GM12878 (cell line): ENCODE data around the gene NHEJ1. TPM values are rescaled to one million over a fixed set of nuclear protein-coding genes. Genes with fewer than 3 reads are reported as not detected.

Experiments used
- ATAC-seq: fragments of 200-7000 bp; cut with Tn5 transposase; 3 replicates; pipeline ENCODE4 v1.9.1; 2020; ENCODE audit warnings: mild to moderate bottlenecking, moderate library complexity
- BruUV-seq: library from RNA; stranded (reverse); fragments of 400-500 nt; replicated peaks from 2 replicates; lab custom pipeline; 2021; lab: Mats Ljungman, UMichigan
- CTCF ChIA-PET: fragments of 300-600 bp; sonication (Branson Sonifier 250); formaldehyde crosslinking; extraction: SDS; loops from one replicate; lab custom pipeline; 2021; ENCODE audit warnings: inconsistent platforms; lab: Yijun Ruan, JAX
- POLR2A ChIA-PET: fragments of 350-600 bp; formaldehyde crosslinking; extraction: SDS; loops from one replicate; lab custom pipeline; 2021; ENCODE audit warnings: inconsistent platforms; lab: Charles Lee
- RAD21 ChIA-PET: fragments of 300-600 bp; sonication (Branson Sonifier 250); formaldehyde crosslinking; loops from one replicate; lab custom pipeline; 2023; ENCODE audit warnings: antibody characterized with exemption; ENCODE audit not compliant: unreplicated experiment; lab: Charles Lee
- SMC1A ChIA-PET: fragments of 300-600 bp; sonication (Branson Sonifier 250); formaldehyde crosslinking; loops from one replicate; lab custom pipeline; 2023; ENCODE audit not compliant: unreplicated experiment, uncharacterized antibody; lab: Charles Lee
- DNase-seq: peaks from one replicate; pipeline ENCODE4 v3.0.0-alpha.2; 2011; ENCODE audit warnings: low read depth, low spot score
- FAIRE-seq: peaks from 3 replicates; lab custom pipeline; 2011; peaks lifted over from hg19 to GRCh38; lab: Jason Lieb, UNC
- H2AFZ ChIP-seq: 2 replicates; pipeline ENCODE4 v1.6.0; 2011; ENCODE audit warnings: low read depth, low read length, control low read depth; ENCODE audit not compliant: control insufficient read depth
- H3K27ac ChIP-seq: 2 replicates; pipeline ENCODE4 v1.5.1; 2011; ENCODE audit warnings: control low read depth; ENCODE audit not compliant: control insufficient read depth, insufficient read depth
- H3K27me3 ChIP-seq, 2 experiments: replicated peaks in 1 of 2; 2 replicates each; pipeline versions ENCODE4 v1.6.0 to v1.6.1; 2011; ENCODE audit warnings: low read length in 1 of 2; ENCODE audit not compliant: control insufficient read depth in 2 of 2, insufficient read depth in 2 of 2
- H3K36me3 ChIP-seq, 2 experiments: 2 replicates each; pipeline ENCODE4 v1.5.1; 2011; ENCODE audit warnings: low read length in 1 of 2; ENCODE audit not compliant: control insufficient read depth in 2 of 2, insufficient read depth in 2 of 2
- H3K4me1 ChIP-seq: 2 replicates; pipeline ENCODE4 v1.6.1; 2011; ENCODE audit warnings: mild to moderate bottlenecking, low read length, moderate library complexity, mixed read lengths; ENCODE audit not compliant: control insufficient read depth, insufficient read depth
- H3K4me2 ChIP-seq: 2 replicates; pipeline ENCODE4 v1.6.0; 2011; ENCODE audit warnings: control low read depth; ENCODE audit not compliant: control insufficient read depth, insufficient read depth
- H3K4me3 ChIP-seq: fragments of 200-600 bp; sonication (generic); 2 replicates; pipeline ENCODE4 v1.5.1; 2016
- H3K79me2 ChIP-seq: 2 replicates; pipeline ENCODE4 v1.6.0; 2011; ENCODE audit warnings: low read length; ENCODE audit not compliant: control insufficient read depth, insufficient read depth
- H3K9ac ChIP-seq: 2 replicates; pipeline ENCODE4 v1.8.0; 2011; ENCODE audit warnings: low read length, control low read depth, mixed read lengths; ENCODE audit not compliant: control insufficient read depth, insufficient read depth
- H3K9me3 ChIP-seq: replicated peaks from 3 replicates; pipeline ENCODE4 v1.5.1; 2011; ENCODE audit warnings: mild to moderate bottlenecking, low read length; ENCODE audit not compliant: control insufficient read depth, insufficient read depth
- H4K20me1 ChIP-seq: 2 replicates; pipeline ENCODE4 v1.6.0; 2011; ENCODE audit not compliant: control insufficient read depth, insufficient read depth
- E4F1 ChIP-seq: fragments of 450-650 bp; IDR thresholded peaks from 2 replicates; pipeline ENCODE4 v1.6.1; 2018; ENCODE audit warnings: borderline replicate concordance, mild to moderate bottlenecking; ENCODE audit not compliant: partially characterized antibody
- IRF5 ChIP-seq: fragments of 450-650 bp; IDR thresholded peaks from 2 replicates; pipeline ENCODE4 v1.6.1; 2017; ENCODE audit warnings: borderline replicate concordance
- NFXL1 ChIP-seq: fragments of 450-650 bp; IDR thresholded peaks from 2 replicates; pipeline ENCODE4 v1.6.1; 2017; ENCODE audit warnings: antibody characterized with exemption, mild to moderate bottlenecking, borderline replicate concordance
- PAX5 ChIP-seq: IDR thresholded peaks from 2 replicates; pipeline ENCODE4 v1.6.1; 2011; ENCODE audit warnings: low read depth, low read length, borderline replicate concordance
- SMARCA5 ChIP-seq: fragments of 450-650 bp; IDR thresholded peaks from 2 replicates; pipeline ENCODE4 v1.6.1; 2017; ENCODE audit warnings: mild to moderate bottlenecking
- ZNF622 ChIP-seq: fragments of 450-650 bp; IDR thresholded peaks from 2 replicates; pipeline ENCODE4 v1.6.1; 2017; ENCODE audit warnings: mild to moderate bottlenecking, inconsistent platforms
- WGBS: methylation state at CpG from one replicate; pipeline ENCODE4 v1.1.6; 2016; ENCODE audit warnings: low lambda C conversion rate; ENCODE audit not compliant: insufficient replicate concordance, insufficient coverage; ENCODE audit errors: missing lambda C conversion rate; 5-methylcytosine and 5-hydroxymethylcytosine counted together
- in situ Hi-C: fragments of 300-500 bp; cut with MboI; formaldehyde crosslinking; loops from 9 replicates; pipeline ENCODE4 v1.14.3; 2018; ENCODE audit warnings: mixed read lengths
- intact Hi-C: fragments of 100-400 bp; cut with micrococcal nuclease; formaldehyde crosslinking; loops from one replicate; pipeline ENCODE4 v1.14.2; 2022; ENCODE audit not compliant: unreplicated experiment
- polyA plus RNA-seq, 11 experiments: library from polyadenylated mRNA; depleted of rRNA in 4 of 11; unstranded in 6 of 11; stranded (reverse) in 5 of 11; fragments of >200 nt; fragmentation: Nextera tagmentation in 4 of 11; fragmentation: Illumina TruSeq in 1 of 11; extraction: Ambion mirVana in 4 of 11; extraction: Trizol in 1 of 11; gene quantifications; 1 replicate in 1 of 11; 2 replicates in 10 of 11; pipeline versions ENCODE4 v1.2.1 to v1.2.3, GENCODE V29; 2011 to 2016; ENCODE audit warnings: inconsistent platforms in 2 of 11, missing spikeins in 2 of 11, low read depth in 1 of 11
- total RNA-seq, 4 experiments: library from RNA; depleted of rRNA in 3 of 4; stranded (reverse); fragments of >200 nt in 3 of 4; fragmentation: Illumina TruSeq in 1 of 4; extraction: Trizol in 1 of 4; gene quantifications; 2 replicates each; pipeline versions ENCODE4 v1.2.1 to v1.2.3, GENCODE V29; 2013 to 2021
- TF ChIP-seq, protein P1 (sequence below): fragments of 450-650 bp; formaldehyde crosslinking; IDR thresholded peaks from 2 replicates; pipeline ENCODE4 v1.5.0; 2022; ENCODE audit warnings: mild to moderate bottlenecking, missing genetic modification characterization
- TF ChIP-seq, protein P2 (sequence below): fragments of 450-650 bp; IDR thresholded peaks from 2 replicates; pipeline ENCODE4 v1.6.1; 2017; ENCODE audit warnings: mild to moderate bottlenecking, moderate library complexity

The NHEJ1 gene
- total and polyA plus RNA-seq, 10 of the 15 experiments (the other 5 are each of a cell fraction or from before 2014, with no cell fraction given) = 11.8 to 20.2 (median 17.0) TPM

DNA sequence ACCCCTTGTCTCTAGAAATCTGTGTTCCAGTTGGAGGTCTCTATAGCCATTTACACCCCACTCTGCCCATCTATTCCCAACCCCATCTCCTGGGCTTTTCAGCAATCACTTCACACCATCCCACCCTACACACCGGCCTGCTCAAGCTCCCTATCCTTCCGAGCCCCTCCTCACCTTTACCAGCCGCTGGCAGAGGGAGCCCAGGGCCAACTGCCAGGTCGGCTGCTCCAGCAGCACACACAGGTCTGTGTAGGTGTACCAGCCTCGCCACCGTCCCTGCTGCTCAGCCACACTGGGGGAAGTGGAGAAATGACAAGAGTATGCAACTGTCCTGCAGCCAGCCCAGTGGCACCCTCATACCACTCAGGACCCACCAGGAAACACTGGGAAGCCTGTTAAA lies 12.6 kb upstream of the NHEJ1 start:
- Histone ChIP-seq H3K27me3 (no peaks in the 10 kb centered on the region), H4K20me1 (no peaks in the 10 kb centered on the region), H3K4me3 (no peak overlapping the region), H3K4me2 (no peak overlapping the region), H2AFZ (no peak overlapping the region), H3K9me3 (no peaks in the 10 kb centered on the region), H3K4me1 (no peaks in the 10 kb centered on the region; the same call in 1 of the 2 replicates), H3K27ac (no peak overlapping the region), H3K9ac (no peak overlapping the region), H3K79me2 (peaks cover 19% of the 10 kb centered on the region)
- CTCF ChIA-PET = interaction anchor here (0.5 to 5.6 kb wide), 6 partner anchors 11 to 344 kb away, joined by 3 to 48 read pairs (median 4); partner anchors contain the start of gene DNAJB2
- SMC1A ChIA-PET = interaction anchor here (0.7 to 1.4 kb wide), 4 partner anchors 16 to 122 kb away, joined by 3 to 6 read pairs (median 3); partner anchors contain the start of gene DNAJB2
- POLR2A ChIA-PET = interaction anchor here (5.0 kb wide), 1 partner anchor 34 kb away, joined by 47 read pairs; the partner anchor contains the start of gene ZFAND2B
- no peak for ATAC-seq
- no TSS peak for BruUV-seq
- intact Hi-C loops (no loop called here), in situ Hi-C loops (loop anchor here (5.0 kb wide), 1 partner anchor 34 kb away; the partner anchor contains the start of gene ZFAND2B)
- WGBS = 71% methylated on average over 6 of the region's 6 CpGs
- no peak for FAIRE-seq
- DNase-seq = no peak
- TF ChIP-seq, protein P1, sequence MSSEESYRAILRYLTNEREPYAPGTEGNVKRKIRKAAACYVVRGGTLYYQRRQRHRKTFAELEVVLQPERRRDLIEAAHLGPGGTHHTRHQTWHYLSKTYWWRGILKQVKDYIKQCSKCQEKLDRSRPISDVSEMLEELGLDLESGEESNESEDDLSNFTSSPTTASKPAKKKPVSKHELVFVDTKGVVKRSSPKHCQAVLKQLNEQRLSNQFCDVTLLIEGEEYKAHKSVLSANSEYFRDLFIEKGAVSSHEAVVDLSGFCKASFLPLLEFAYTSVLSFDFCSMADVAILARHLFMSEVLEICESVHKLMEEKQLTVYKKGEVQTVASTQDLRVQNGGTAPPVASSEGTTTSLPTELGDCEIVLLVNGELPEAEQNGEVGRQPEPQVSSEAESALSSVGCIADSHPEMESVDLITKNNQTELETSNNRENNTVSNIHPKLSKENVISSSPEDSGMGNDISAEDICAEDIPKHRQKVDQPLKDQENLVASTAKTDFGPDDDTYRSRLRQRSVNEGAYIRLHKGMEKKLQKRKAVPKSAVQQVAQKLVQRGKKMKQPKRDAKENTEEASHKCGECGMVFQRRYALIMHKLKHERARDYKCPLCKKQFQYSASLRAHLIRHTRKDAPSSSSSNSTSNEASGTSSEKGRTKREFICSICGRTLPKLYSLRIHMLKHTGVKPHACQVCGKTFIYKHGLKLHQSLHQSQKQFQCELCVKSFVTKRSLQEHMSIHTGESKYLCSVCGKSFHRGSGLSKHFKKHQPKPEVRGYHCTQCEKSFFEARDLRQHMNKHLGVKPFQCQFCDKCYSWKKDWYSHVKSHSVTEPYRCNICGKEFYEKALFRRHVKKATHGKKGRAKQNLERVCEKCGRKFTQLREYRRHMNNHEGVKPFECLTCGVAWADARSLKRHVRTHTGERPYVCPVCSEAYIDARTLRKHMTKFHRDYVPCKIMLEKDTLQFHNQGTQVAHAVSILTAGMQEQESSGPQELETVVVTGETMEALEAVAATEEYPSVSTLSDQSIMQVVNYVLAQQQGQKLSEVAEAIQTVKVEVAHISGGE (CRISPR knock-in tag) = no peak
- TF ChIP-seq, protein P2, sequence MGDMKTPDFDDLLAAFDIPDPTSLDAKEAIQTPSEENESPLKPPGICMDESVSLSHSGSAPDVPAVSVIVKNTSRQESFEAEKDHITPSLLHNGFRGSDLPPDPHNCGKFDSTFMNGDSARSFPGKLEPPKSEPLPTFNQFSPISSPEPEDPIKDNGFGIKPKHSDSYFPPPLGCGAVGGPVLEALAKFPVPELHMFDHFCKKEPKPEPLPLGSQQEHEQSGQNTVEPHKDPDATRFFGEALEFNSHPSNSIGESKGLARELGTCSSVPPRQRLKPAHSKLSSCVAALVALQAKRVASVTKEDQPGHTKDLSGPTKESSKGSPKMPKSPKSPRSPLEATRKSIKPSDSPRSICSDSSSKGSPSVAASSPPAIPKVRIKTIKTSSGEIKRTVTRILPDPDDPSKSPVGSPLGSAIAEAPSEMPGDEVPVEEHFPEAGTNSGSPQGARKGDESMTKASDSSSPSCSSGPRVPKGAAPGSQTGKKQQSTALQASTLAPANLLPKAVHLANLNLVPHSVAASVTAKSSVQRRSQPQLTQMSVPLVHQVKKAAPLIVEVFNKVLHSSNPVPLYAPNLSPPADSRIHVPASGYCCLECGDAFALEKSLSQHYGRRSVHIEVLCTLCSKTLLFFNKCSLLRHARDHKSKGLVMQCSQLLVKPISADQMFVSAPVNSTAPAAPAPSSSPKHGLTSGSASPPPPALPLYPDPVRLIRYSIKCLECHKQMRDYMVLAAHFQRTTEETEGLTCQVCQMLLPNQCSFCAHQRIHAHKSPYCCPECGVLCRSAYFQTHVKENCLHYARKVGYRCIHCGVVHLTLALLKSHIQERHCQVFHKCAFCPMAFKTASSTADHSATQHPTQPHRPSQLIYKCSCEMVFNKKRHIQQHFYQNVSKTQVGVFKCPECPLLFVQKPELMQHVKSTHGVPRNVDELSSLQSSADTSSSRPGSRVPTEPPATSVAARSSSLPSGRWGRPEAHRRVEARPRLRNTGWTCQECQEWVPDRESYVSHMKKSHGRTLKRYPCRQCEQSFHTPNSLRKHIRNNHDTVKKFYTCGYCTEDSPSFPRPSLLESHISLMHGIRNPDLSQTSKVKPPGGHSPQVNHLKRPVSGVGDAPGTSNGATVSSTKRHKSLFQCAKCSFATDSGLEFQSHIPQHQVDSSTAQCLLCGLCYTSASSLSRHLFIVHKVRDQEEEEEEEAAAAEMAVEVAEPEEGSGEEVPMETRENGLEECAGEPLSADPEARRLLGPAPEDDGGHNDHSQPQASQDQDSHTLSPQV = no peak
- TF ChIP-seq IRF5 = no peak
- TF ChIP-seq NFXL1 = no peak
- TF ChIP-seq SMARCA5 = no peak
- no peak for TF ChIP-seq E4F1
- TF ChIP-seq ZNF622 = no peak
- TF ChIP-seq PAX5 = no peak
- TF ChIP-seq, all 136 proteins: peak for 0
- RAD21 ChIA-PET = interaction anchor here (1.4 to 4.1 kb wide), 2 partner anchors 36 to 123 kb away, joined by 3 to 33 read pairs; no protein-coding TSS in a partner anchor
- H3K36me3 ChIP-seq = peaks cover 4 to 9% of the 10 kb centered on the region in 2 experiments
